Upper lobe of left lung (tissue), 6 donors: ENCODE results near the gene ATXN7L1. TPM values are rescaled to one million over a fixed set of nuclear protein-coding genes. Genes with fewer than 3 reads are reported as not detected.
A peak's percentile ranks its signal among the peaks of the same experiment; 100 is the strongest.

Experiments
- ATAC-seq, 2 donors: fragments of 200-7000 bp; cut with Tn5 transposase; one replicate each; pipeline ENCODE4 v1.9.1; 2022; ENCODE audit warnings: mild to moderate bottlenecking in 2 of 2, moderate library complexity in 2 of 2; ENCODE audit not compliant: low FRiP score in 2 of 2
- DNase-seq, 2 donors: peaks; one replicate each; pipeline ENCODE4 v3.0.0-alpha.2; 2019 to 2020
- H3K27ac ChIP-seq, 4 donors: fragments of 200-600 bp; sonication (generic); one replicate each; pipeline ENCODE4 v1.5.1; 2016 to 2019
- H3K27me3 ChIP-seq, 4 donors: fragments of 200-600 bp; sonication (generic); one replicate each; pipeline ENCODE4 v1.5.1; 2017 to 2019
- H3K36me3 ChIP-seq, 4 donors: fragments of 200-600 bp; sonication (generic); one replicate each; pipeline ENCODE4 v1.5.1; 2016 to 2019
- H3K4me1 ChIP-seq, 4 donors: fragments of 200-600 bp; sonication (generic); one replicate each; pipeline ENCODE4 v1.5.1; 2018 to 2019
- H3K4me3 ChIP-seq, 4 donors: fragments of 200-600 bp; sonication (generic); one replicate each; pipeline ENCODE4 v1.5.1; 2017 to 2019; ENCODE audit warnings: mild to moderate bottlenecking in 2 of 4, moderate library complexity in 1 of 4
- H3K9me3 ChIP-seq, 4 donors: fragments of 200-600 bp; sonication (generic); one replicate each; pipeline ENCODE4 v1.5.1; 2018 to 2019
- CTCF ChIP-seq, 6 experiments: fragments of 450-650 bp in 4 of 6; fragments of 200-600 bp in 2 of 6; sonication (generic) in 2 of 6; IDR thresholded peaks; one replicate each; pipeline ENCODE4 v1.5.1; 2016 to 2019; ENCODE audit warnings: antibody characterized with exemption in 6 of 6
- EP300 ChIP-seq, 4 donors: sonication (generic); formaldehyde crosslinking; IDR thresholded peaks; one replicate each; pipeline ENCODE4 v1.5.1; 2017; ENCODE audit warnings: antibody characterized with exemption in 4 of 4, control low read depth in 2 of 4
- POLR2A ChIP-seq, 4 donors: fragments of 450-650 bp; IDR thresholded peaks; one replicate each; pipeline ENCODE4 v1.5.1; 2016 to 2017; ENCODE audit warnings: antibody characterized with exemption in 4 of 4, mild to moderate bottlenecking in 2 of 4
- POLR2AphosphoS5 ChIP-seq, 2 donors: sonication (generic); formaldehyde crosslinking; IDR thresholded peaks; one replicate each; pipeline ENCODE4 v1.5.1; 2017; ENCODE audit warnings: antibody characterized with exemption in 2 of 2
- WGBS, 2 donors: methylation state at CpG; one replicate each; pipeline ENCODE4 v1.1.5; 2017 to 2018; 5-methylcytosine and 5-hydroxymethylcytosine counted together
- total RNA-seq, 6 donors: library from RNA; depleted of rRNA in 4 of 6; stranded (reverse); fragments of >200 nt in 4 of 6; gene quantifications; one replicate each; pipeline versions ENCODE4 v1.1.0 to v1.2.1, GENCODE V29; 2016 to 2021
- donor health status: DM: no; HTN: no; CAD: no; lungs with moderate emphysema.
- donor health status: DM: no; HTN: yes; CAD: no; lungs with severe emphysema.

The ATXN7L1 gene
- total RNA-seq, 6 donors from 2014 or later: 7.1 to 43.0 (median 13.4) TPM

- TF ChIP-seq POLR2A (IDR thresholded peaks at IDR 0.05): no peak
- no peak for TF ChIP-seq POLR2AphosphoS5 (IDR thresholded peaks at IDR 0.05)
- TF ChIP-seq EP300 (IDR thresholded peaks at IDR 0.05): no peak
- no peak for TF ChIP-seq CTCF (IDR thresholded peaks at IDR 0.05)
- H3K36me3 ChIP-seq: no peaks in the 10 kb centered on the region
- H3K4me3 ChIP-seq: no peak overlapping the region
- H3K27me3 ChIP-seq: no peaks in the 10 kb centered on the region
- H3K9me3 ChIP-seq: no peaks in the 10 kb centered on the region
- peaks cover 0 to 5% (median 0%) of the 10 kb centered on the region in 4 donors for H3K4me1 ChIP-seq
- H3K27ac ChIP-seq: no peak overlapping the region
- WGBS, 2 donors: 95 to 96% methylated on average over 8 to 18 of the region's 18 CpGs
- DNase-seq: peak in 1 of 2 donors; percentile 58
- no peak for ATAC-seq
Measured at GRCh38 chr7:105819559-105819958, 56.8 kb downstream of the ATXN7L1 start.

- no peak overlapping the region for H3K4me3 ChIP-seq
- DNase-seq (no peak), ATAC-seq (no peak)
- 82% methylated on average over 6 of the region's 6 CpGs for WGBS, 2 donors
- TF ChIP-seq CTCF (IDR thresholded peaks at IDR 0.05) (no peak), POLR2AphosphoS5 (IDR thresholded peaks at IDR 0.05) (no peak), POLR2A (IDR thresholded peaks at IDR 0.05) (no peak), EP300 (IDR thresholded peaks at IDR 0.05) (no peak)
- H3K4me1 ChIP-seq: peaks cover 0 to 5% (median 0%) of the 10 kb centered on the region in 4 donors
- no peaks in the 10 kb centered on the region for H3K36me3 ChIP-seq
- H3K27ac ChIP-seq: no peak overlapping the region
- no peaks in the 10 kb centered on the region for H3K9me3 ChIP-seq
- no peaks in the 10 kb centered on the region for H3K27me3 ChIP-seq
Measured at GRCh38 chr7:105816954-105817615, 59.3 kb downstream of the ATXN7L1 start.

- no peak overlapping the region for H3K4me3 ChIP-seq
- ATAC-seq (no peak), DNase-seq (no peak)
- no peaks in the 10 kb centered on the region for H3K36me3 ChIP-seq
- 64 to 67% methylated on average over 5 of the region's 5 CpGs for WGBS, 2 donors
- no peaks in the 10 kb centered on the region for H3K9me3 ChIP-seq
- no peaks in the 10 kb centered on the region for H3K27me3 ChIP-seq
- H3K4me1 ChIP-seq: peaks cover 0 to 5% (median 0%) of the 10 kb centered on the region in 4 donors
- TF ChIP-seq CTCF (IDR thresholded peaks at IDR 0.05) (no peak), POLR2A (IDR thresholded peaks at IDR 0.05) (no peak), POLR2AphosphoS5 (IDR thresholded peaks at IDR 0.05) (no peak), EP300 (IDR thresholded peaks at IDR 0.05) (no peak)
- H3K27ac ChIP-seq: no peak overlapping the region
Measured at GRCh38 chr7:105816266-105816843, 60.0 kb downstream of the ATXN7L1 start.

- DNase-seq: no peak
- ATAC-seq: no peak
- Histone ChIP-seq H3K36me3 (no peaks in the 10 kb centered on the region), H3K4me1 (peaks cover 0 to 5% (median 0%) of the 10 kb centered on the region in 4 donors), H3K4me3 (no peak overlapping the region), H3K27me3 (no peaks in the 10 kb centered on the region), H3K27ac (no peak overlapping the region), H3K9me3 (no peaks in the 10 kb centered on the region)
- no peak for TF ChIP-seq POLR2AphosphoS5 (IDR thresholded peaks at IDR 0.05)
- no peak for TF ChIP-seq EP300 (IDR thresholded peaks at IDR 0.05)
- no peak for TF ChIP-seq CTCF (IDR thresholded peaks at IDR 0.05)
- TF ChIP-seq POLR2A (IDR thresholded peaks at IDR 0.05): no peak
- 82 to 89% methylated on average over 6 of the region's 6 CpGs for WGBS, 2 donors
Measured at GRCh38 chr7:105815576-105815975, 60.8 kb downstream of the ATXN7L1 start.

GRCh38 chr7:105814481-105814880, 61.9 kb downstream of the ATXN7L1 start:
- ATAC-seq (no peak), DNase-seq (no peak)
- Histone ChIP-seq H3K27ac (no peak overlapping the region), H3K4me1 (peaks cover 0 to 5% (median 0%) of the 10 kb centered on the region in 4 donors), H3K9me3 (no peaks in the 10 kb centered on the region), H3K36me3 (no peaks in the 10 kb centered on the region), H3K27me3 (no peaks in the 10 kb centered on the region), H3K4me3 (no peak overlapping the region)
- TF ChIP-seq EP300 (IDR thresholded peaks at IDR 0.05) (no peak), POLR2A (IDR thresholded peaks at IDR 0.05) (no peak), CTCF (IDR thresholded peaks at IDR 0.05) (no peak), POLR2AphosphoS5 (IDR thresholded peaks at IDR 0.05) (no peak)
